HEK293T (cell line): Measurements from ENCODE around the gene NCMAP.

ENCODE experiments used
- CTCF ChIA-PET: fragments of 350-600 bp; formaldehyde crosslinking; extraction: SDS; loops from one replicate; lab custom pipeline; 2021; ENCODE audit warnings: antibody characterized with exemption, inconsistent platforms; lab: Yijun Ruan, JAX
- POLR2A ChIA-PET: fragments of 350-600 bp; formaldehyde crosslinking; extraction: SDS; loops from one replicate; lab custom pipeline; 2020; ENCODE audit warnings: antibody characterized with exemption, inconsistent platforms; lab: Yijun Ruan, JAX
- DNase-seq: peaks from one replicate; pipeline ENCODE4 v3.0.0; 2012; ENCODE audit warnings: mixed read lengths; ENCODE audit errors: extremely low spot score
- ARNT ChIP-seq: fragments of 450-650 bp; IDR thresholded peaks from 2 replicates; pipeline ENCODE4 v1.6.1; 2017; ENCODE audit warnings: mild to moderate bottlenecking
- BHLHE40 ChIP-seq: fragments of 450-650 bp; IDR thresholded peaks from 2 replicates; pipeline ENCODE4 v1.6.1; 2016; ENCODE audit warnings: mild to moderate bottlenecking, moderate library complexity, borderline replicate concordance
- CTBP1 ChIP-seq: fragments of 450-650 bp; IDR thresholded peaks from 2 replicates; pipeline ENCODE4 v1.6.1; 2016; ENCODE audit warnings: borderline replicate concordance
- ELF4 ChIP-seq: fragments of 450-650 bp; IDR thresholded peaks from 2 replicates; pipeline ENCODE4 v1.6.1; 2017; ENCODE audit warnings: antibody characterized with exemption
- FOXA1 ChIP-seq: fragments of 450-650 bp; IDR thresholded peaks from 2 replicates; pipeline ENCODE4 v1.6.1; 2016; ENCODE audit warnings: mild to moderate bottlenecking
- FOXK2 ChIP-seq: fragments of 450-650 bp; IDR thresholded peaks from 2 replicates; pipeline ENCODE4 v1.6.1; 2016; ENCODE audit warnings: mild to moderate bottlenecking
- FOXM1 ChIP-seq: fragments of 450-650 bp; IDR thresholded peaks from 2 replicates; pipeline ENCODE4 v1.6.1; 2017; ENCODE audit warnings: mild to moderate bottlenecking, borderline replicate concordance
- HDGF ChIP-seq: fragments of 450-650 bp; IDR thresholded peaks from 2 replicates; pipeline ENCODE4 v1.6.1; 2017; ENCODE audit warnings: antibody characterized with exemption, borderline replicate concordance
- L3MBTL2 ChIP-seq: fragments of 450-650 bp; conservative IDR thresholded peaks from 2 replicates; pipeline ENCODE4 v1.6.1; 2016; ENCODE audit warnings: mild to moderate bottlenecking
- LEF1 ChIP-seq: fragments of 450-650 bp; IDR thresholded peaks from 2 replicates; pipeline ENCODE4 v1.6.1; 2017; ENCODE audit warnings: mild to moderate bottlenecking, borderline replicate concordance
- NFRKB ChIP-seq: fragments of 450-650 bp; IDR thresholded peaks from 2 replicates; pipeline ENCODE4 v1.6.1; 2016; ENCODE audit warnings: mild to moderate bottlenecking, moderate library complexity
- SP1 ChIP-seq: fragments of 450-650 bp; IDR thresholded peaks from 2 replicates; pipeline ENCODE4 v1.6.1; 2017
- SUZ12 ChIP-seq: fragments of 450-650 bp; IDR thresholded peaks from 2 replicates; pipeline ENCODE4 v1.6.1; 2016; ENCODE audit warnings: mild to moderate bottlenecking
- TARDBP ChIP-seq: fragments of 450-650 bp; IDR thresholded peaks from 2 replicates; pipeline ENCODE4 v1.6.1; 2016
- ZNF384 ChIP-seq: fragments of 450-650 bp; IDR thresholded peaks from 2 replicates; pipeline ENCODE4 v1.6.1; 2016
- TF ChIP-seq, protein P1 (sequence below): fragments of 450-650 bp; IDR thresholded peaks from 2 replicates; pipeline ENCODE4 v1.6.1; 2016

Gene NCMAP

DNA sequence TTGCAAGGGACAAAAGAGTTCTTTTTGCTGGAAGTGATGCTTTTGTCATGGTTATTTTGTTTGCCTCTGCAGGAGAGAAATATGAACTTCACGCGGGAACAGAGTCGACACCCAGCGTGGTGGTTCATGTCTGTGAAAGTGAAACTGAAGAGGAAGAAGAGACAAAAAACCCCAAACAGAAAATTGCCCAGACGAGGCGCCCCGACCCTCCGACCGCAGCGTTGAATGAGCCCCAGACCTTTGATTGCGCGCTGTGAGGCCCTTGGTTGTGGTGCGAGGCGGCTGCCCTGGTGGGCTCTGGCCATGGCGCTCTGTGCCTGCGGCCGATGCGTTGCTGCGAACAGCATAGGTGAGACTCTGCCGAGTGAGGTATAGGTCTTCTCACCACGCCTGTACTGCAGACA is 20.9 kb upstream of the NCMAP start:
- POLR2A ChIA-PET: interaction anchor here (1.0 kb wide), 1 partner anchor 120 kb away, joined by 3 read pairs; the partner anchor contains the start of gene NIPAL3
- CTCF ChIA-PET: interaction anchor here (1.0 kb wide), 1 partner anchor 120 kb away, joined by 3 read pairs; the partner anchor contains the start of gene NIPAL3
- TF ChIP-seq, protein P1, sequence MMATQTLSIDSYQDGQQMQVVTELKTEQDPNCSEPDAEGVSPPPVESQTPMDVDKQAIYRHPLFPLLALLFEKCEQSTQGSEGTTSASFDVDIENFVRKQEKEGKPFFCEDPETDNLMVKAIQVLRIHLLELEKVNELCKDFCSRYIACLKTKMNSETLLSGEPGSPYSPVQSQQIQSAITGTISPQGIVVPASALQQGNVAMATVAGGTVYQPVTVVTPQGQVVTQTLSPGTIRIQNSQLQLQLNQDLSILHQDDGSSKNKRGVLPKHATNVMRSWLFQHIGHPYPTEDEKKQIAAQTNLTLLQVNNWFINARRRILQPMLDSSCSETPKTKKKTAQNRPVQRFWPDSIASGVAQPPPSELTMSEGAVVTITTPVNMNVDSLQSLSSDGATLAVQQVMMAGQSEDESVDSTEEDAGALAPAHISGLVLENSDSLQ: no peak
- TF ChIP-seq HDGF (no peak), ZNF384 (no peak), NFRKB (no peak), SP1 (no peak), L3MBTL2 (no peak)
- no peak for DNase-seq

GRCh38 chr1:24535778-24536177 is 20.1 kb upstream of the NCMAP start:
- DNase-seq: no peak
- CTCF ChIA-PET: interaction anchor here (1.0 kb wide), 1 partner anchor 120 kb away, joined by 3 read pairs; the partner anchor contains the start of gene NIPAL3
- POLR2A ChIA-PET: interaction anchor here (1.0 kb wide), 1 partner anchor 120 kb away, joined by 3 read pairs; the partner anchor contains the start of gene NIPAL3
- TF ChIP-seq, protein P1: no peak
- TF ChIP-seq NFRKB: no peak
- TF ChIP-seq FOXM1: no peak
- no peak for TF ChIP-seq BHLHE40
- TF ChIP-seq L3MBTL2: no peak
- no peak for TF ChIP-seq ZNF384
- no peak for TF ChIP-seq HDGF
- no peak for TF ChIP-seq FOXA1
- TF ChIP-seq LEF1: no peak
- TF ChIP-seq ARNT: no peak
- TF ChIP-seq TARDBP: no peak
- no peak for TF ChIP-seq ELF4

DNA sequence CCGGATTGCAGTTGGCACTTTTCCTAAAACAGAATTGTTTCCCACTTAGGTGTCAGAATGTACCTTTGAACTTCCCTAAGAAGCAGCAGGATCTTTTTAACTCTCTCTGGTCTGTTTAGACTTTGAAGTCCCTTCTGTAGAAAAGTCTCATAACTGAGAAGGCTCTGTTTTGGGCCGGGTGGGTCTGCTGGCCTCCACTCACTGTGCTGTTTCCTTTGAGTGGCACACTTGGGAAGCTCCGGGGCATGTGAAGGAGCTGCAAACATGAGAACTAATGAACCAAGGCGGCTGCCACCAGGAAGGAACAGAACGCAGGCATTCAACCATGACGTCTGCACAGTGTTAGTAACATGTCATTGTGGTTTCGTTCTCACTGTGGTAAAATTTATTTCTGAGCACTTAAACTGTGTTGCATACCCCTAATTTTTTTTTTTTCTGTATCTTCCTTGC is 19.5 kb upstream of the NCMAP start:
- no peak for TF ChIP-seq TARDBP
- TF ChIP-seq FOXA1: no peak
- TF ChIP-seq FOXK2: no peak
- no peak for TF ChIP-seq SUZ12
- no peak for TF ChIP-seq HDGF
- ChIA-PET CTCF (no interaction called here), POLR2A (no interaction called here)
- no peak for DNase-seq

GRCh38 chr1:24540051-24540905 is 15.6 kb upstream of the NCMAP start:
- DNase-seq: no peak
- TF ChIP-seq CTBP1 (no peak), SUZ12 (no peak), ARNT (no peak), FOXA1 (no peak), ELF4 (no peak), SP1 (no peak)
- POLR2A ChIA-PET: interaction anchor here (0.8 to 1.0 kb wide), 3 partner anchors 9 to 127 kb away, joined by 3 to 4 read pairs (median 3); no protein-coding TSS in a partner anchor
- CTCF ChIA-PET: interaction anchor here (0.6 to 1.9 kb wide), 4 partner anchors 14 to 125 kb away, joined by 3 to 17 read pairs (median 4); partner anchors contain the start of gene NIPAL3

DNA sequence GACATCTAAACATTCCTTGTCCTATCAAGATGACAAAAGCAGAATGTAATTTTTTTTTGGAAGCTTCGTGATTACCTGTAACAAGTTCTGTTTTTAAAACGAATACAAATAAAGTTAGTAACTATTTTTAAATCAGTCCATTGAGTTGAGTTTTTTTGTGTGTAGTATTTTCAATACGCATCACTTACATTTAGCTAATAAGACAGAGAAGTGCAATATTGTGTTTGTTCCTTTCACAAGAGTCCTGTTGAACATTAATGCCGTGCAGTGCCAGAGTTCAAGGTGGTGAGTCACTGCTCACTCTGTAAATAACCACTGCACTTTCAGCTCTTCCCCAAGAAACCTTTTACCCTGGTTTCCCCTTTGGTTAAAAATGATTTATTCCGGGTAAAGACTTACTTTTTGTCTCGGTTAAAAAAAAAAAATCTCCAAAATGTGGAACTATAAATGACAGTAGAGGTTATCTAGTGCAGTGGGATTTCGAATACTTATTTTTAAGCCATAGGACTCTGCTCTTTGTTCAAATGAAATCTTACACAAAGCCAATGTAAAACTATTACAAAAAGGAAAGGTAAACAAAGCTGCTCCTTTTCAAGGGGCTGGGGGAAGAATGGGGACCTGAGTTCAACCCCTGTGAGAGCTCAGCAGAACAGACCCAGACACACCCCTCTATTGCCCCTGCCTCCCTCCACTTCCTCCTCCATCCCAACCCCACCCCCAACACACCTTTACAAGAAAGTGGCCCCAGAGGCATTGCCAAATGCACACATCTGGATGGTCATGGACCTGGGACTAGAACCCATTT is 14.8 kb upstream of the NCMAP start:
- ChIA-PET CTCF (interaction anchor here (0.8 to 2.3 kb wide), 9 partner anchors 13 to 126 kb away, joined by 3 to 17 read pairs (median 3); partner anchors contain the start of gene NIPAL3), POLR2A (interaction anchor here (0.6 to 1.0 kb wide), 3 partner anchors 100 to 565 kb away, joined by 3 to 4 read pairs (median 3); no protein-coding TSS in a partner anchor)
- DNase-seq: no peak
- no peak for TF ChIP-seq L3MBTL2
- TF ChIP-seq LEF1: no peak
- no peak for TF ChIP-seq BHLHE40
- no peak for TF ChIP-seq TARDBP
- no peak for TF ChIP-seq FOXM1
- no peak for TF ChIP-seq ZNF384
- no peak for TF ChIP-seq SP1
- TF ChIP-seq, protein P1: no peak
- TF ChIP-seq ELF4: no peak
- no peak for TF ChIP-seq HDGF
- TF ChIP-seq FOXK2: no peak
- no peak for TF ChIP-seq FOXA1
- no peak for TF ChIP-seq NFRKB
- TF ChIP-seq SUZ12: no peak
- no peak for TF ChIP-seq CTBP1
- TF ChIP-seq ARNT: no peak
